Stimulated activated CD4-positive, alpha-beta T cell treated with anti-CD3 and anti-CD28 coated beads, TNF-alpha, amount 100 ng/mL, for 24 hours (primary cell): ENCODE results near the gene FBXO42.

Experiments used
- DNase-seq, 3 experiments: peaks; one replicate each; pipeline ENCODE4 v3.0.0-alpha.2; 2020; ENCODE audit warnings: low read depth in 3 of 3

Gene FBXO42

GRCh38 chr1:16351994-16352841, at the start of gene FBXO42:
Gene FBXO42 (minus strand): TSS chr1:16352480. CDS start chr1:16315418, 37,062 bp downstream.
- DNase-seq = peak; percentile 76 to 88 (median 85)

GRCh38 chr1:16398371-16398953, 46.2 kb upstream of the FBXO42 start:
- DNase-seq = no peak

GRCh38 chr1:16397120-16397519, 44.8 kb upstream of the FBXO42 start:
- no peak for DNase-seq

- DNase-seq = no peak
Measured at GRCh38 chr1:16396591-16396990, 44.3 kb upstream of the FBXO42 start.

- DNase-seq = no peak
Measured at GRCh38 chr1:16394977-16395376, 42.7 kb upstream of the FBXO42 start.

- DNase-seq = no peak
Measured at GRCh38 chr1:16393570-16394521, 41.6 kb upstream of the FBXO42 start.

- DNase-seq = no peak
Measured at GRCh38 chr1:16392740-16393569, 40.7 kb upstream of the FBXO42 start.

GRCh38 chr1:16391411-16391810, 39.1 kb upstream of the FBXO42 start:
- no peak for DNase-seq

GRCh38 chr1:16387201-16388188, 35.2 kb upstream of the FBXO42 start:
- no peak for DNase-seq

- DNase-seq = no peak
Measured at GRCh38 chr1:16386454-16387113, 34.3 kb upstream of the FBXO42 start.

GRCh38 chr1:16385659-16386453, 33.6 kb upstream of the FBXO42 start:
- DNase-seq = no peak

- no peak for DNase-seq
Measured at GRCh38 chr1:16383888-16384287, 31.6 kb upstream of the FBXO42 start.

- DNase-seq = no peak
Measured at GRCh38 chr1:16380868-16381267, 28.6 kb upstream of the FBXO42 start.

GRCh38 chr1:16378443-16378842, 26.2 kb upstream of the FBXO42 start:
- DNase-seq = no peak

GRCh38 chr1:16376971-16377370, 24.7 kb upstream of the FBXO42 start:
- no peak for DNase-seq

- DNase-seq = no peak
Measured at GRCh38 chr1:16375521-16376340, 23.5 kb upstream of the FBXO42 start.

- DNase-seq = no peak
Measured at GRCh38 chr1:16374266-16374665, 22.0 kb upstream of the FBXO42 start.
